Upper lobe of left lung (tissue), 6 donors: ENCODE results near the gene RNF14. TPM values are rescaled to one million over a fixed set of nuclear protein-coding genes. Genes with fewer than 3 reads are reported as not detected.

ENCODE experiments used
- ATAC-seq, 2 donors: fragments of 200-7000 bp; cut with Tn5 transposase; one replicate each; pipeline ENCODE4 v1.9.1; 2022; ENCODE audit warnings: mild to moderate bottlenecking in 2 of 2, moderate library complexity in 2 of 2; ENCODE audit not compliant: low FRiP score in 2 of 2
- DNase-seq, 2 donors: peaks; one replicate each; pipeline ENCODE4 v3.0.0-alpha.2; 2019 to 2020
- H3K27ac ChIP-seq, 4 donors: fragments of 200-600 bp; sonication (generic); one replicate each; pipeline ENCODE4 v1.5.1; 2016 to 2019
- H3K27me3 ChIP-seq, 4 donors: fragments of 200-600 bp; sonication (generic); one replicate each; pipeline ENCODE4 v1.5.1; 2017 to 2019
- H3K36me3 ChIP-seq, 4 donors: fragments of 200-600 bp; sonication (generic); one replicate each; pipeline ENCODE4 v1.5.1; 2016 to 2019
- H3K4me1 ChIP-seq, 4 donors: fragments of 200-600 bp; sonication (generic); one replicate each; pipeline ENCODE4 v1.5.1; 2018 to 2019
- H3K4me3 ChIP-seq, 4 donors: fragments of 200-600 bp; sonication (generic); one replicate each; pipeline ENCODE4 v1.5.1; 2017 to 2019; ENCODE audit warnings: mild to moderate bottlenecking in 2 of 4, moderate library complexity in 1 of 4
- H3K9me3 ChIP-seq, 4 donors: fragments of 200-600 bp; sonication (generic); one replicate each; pipeline ENCODE4 v1.5.1; 2018 to 2019
- CTCF ChIP-seq, 6 experiments: fragments of 450-650 bp in 4 of 6; fragments of 200-600 bp in 2 of 6; sonication (generic) in 2 of 6; IDR thresholded peaks; one replicate each; pipeline ENCODE4 v1.5.1; 2016 to 2019; ENCODE audit warnings: antibody characterized with exemption in 6 of 6
- EP300 ChIP-seq, 4 donors: sonication (generic); formaldehyde crosslinking; IDR thresholded peaks; one replicate each; pipeline ENCODE4 v1.5.1; 2017; ENCODE audit warnings: antibody characterized with exemption in 4 of 4, control low read depth in 2 of 4
- POLR2A ChIP-seq, 4 donors: fragments of 450-650 bp; IDR thresholded peaks; one replicate each; pipeline ENCODE4 v1.5.1; 2016 to 2017; ENCODE audit warnings: antibody characterized with exemption in 4 of 4, mild to moderate bottlenecking in 2 of 4
- POLR2AphosphoS5 ChIP-seq, 2 donors: sonication (generic); formaldehyde crosslinking; IDR thresholded peaks; one replicate each; pipeline ENCODE4 v1.5.1; 2017; ENCODE audit warnings: antibody characterized with exemption in 2 of 2
- WGBS, 2 donors: methylation state at CpG; one replicate each; pipeline ENCODE4 v1.1.5; 2017 to 2018; 5-methylcytosine and 5-hydroxymethylcytosine counted together
- total RNA-seq, 6 donors: library from RNA; depleted of rRNA in 4 of 6; stranded (reverse); fragments of >200 nt in 4 of 6; gene quantifications; one replicate each; pipeline versions ENCODE4 v1.1.0 to v1.2.1, GENCODE V29; 2016 to 2021
- donor health status: DM: no; HTN: no; CAD: no; lungs with moderate emphysema.
- donor health status: DM: no; HTN: yes; CAD: no; lungs with severe emphysema.

Gene RNF14
- total RNA-seq, 6 donors from 2014 or later = 20.3 to 54.6 (median 44.3) TPM

- H3K4me3 ChIP-seq = peak overlapping the region; percentile 22 to 50 (median 39)
- WGBS, 2 donors = 46 to 47% methylated on average over 6 to 15 of the region's 16 CpGs
- peak overlapping the region; percentile 65 to 87 (median 72) for H3K27ac ChIP-seq
- H3K4me1 ChIP-seq = peaks cover 29 to 44% (median 38%) of the 10 kb centered on the region in 4 donors
- TF ChIP-seq CTCF (IDR thresholded peaks at IDR 0.05) = no peak
- no peak for TF ChIP-seq POLR2AphosphoS5 (IDR thresholded peaks at IDR 0.05)
- no peak for TF ChIP-seq POLR2A (IDR thresholded peaks at IDR 0.05)
- no peak for TF ChIP-seq EP300 (IDR thresholded peaks at IDR 0.05)
- peaks cover 0 to 3% (median 0%) of the 10 kb centered on the region in 4 donors for H3K36me3 ChIP-seq
- DNase-seq (peak; percentile 33 to 41), ATAC-seq (no peak)
- no peaks in the 10 kb centered on the region for H3K9me3 ChIP-seq
- H3K27me3 ChIP-seq = no peaks in the 10 kb centered on the region
Measured at GRCh38 chr5:141957367-141957996, 11.4 kb upstream of the RNF14 start.

- ATAC-seq = peak; percentile 21 to 32
Measured at GRCh38 chr5:141958113-141958512, 10.8 kb upstream of the RNF14 start, which contains the start of gene PCDH12. Gene PCDH12 (minus strand): TSS chr5:141958202. CDS start chr5:141957851, 351 bp downstream.

GRCh38 chr5:141958546-141959172 lies 10.2 kb upstream of the RNF14 start:
- TF ChIP-seq POLR2A (IDR thresholded peaks at IDR 0.05) (no peak), POLR2AphosphoS5 (IDR thresholded peaks at IDR 0.05) (peak in 1 of 2 donors; percentile 7), CTCF (IDR thresholded peaks at IDR 0.05) (no peak)
- no peaks in the 10 kb centered on the region for H3K9me3 ChIP-seq
- ATAC-seq (peak; percentile 37 to 77), DNase-seq (peak in 1 of 2 donors; percentile 51)
- H3K36me3 ChIP-seq = peaks cover 0 to 3% (median 0%) of the 10 kb centered on the region in 4 donors
- no peaks in the 10 kb centered on the region for H3K27me3 ChIP-seq
- peak overlapping the region in 2 of 4 donors; percentile 35 to 50 for H3K4me3 ChIP-seq
- peak overlapping the region; percentile 65 to 87 (median 72) for H3K27ac ChIP-seq
- 42 to 52% methylated on average over 7 to 8 of the region's 8 CpGs for WGBS, 2 donors
- H3K4me1 ChIP-seq = peaks cover 29 to 44% (median 38%) of the 10 kb centered on the region in 4 donors

More at GRCh38 chr5:141958113-141958512, 10.8 kb upstream of the RNF14 start, which contains the start of gene PCDH12:
- no peaks in the 10 kb centered on the region for H3K9me3 ChIP-seq
- H3K27me3 ChIP-seq = no peaks in the 10 kb centered on the region
- H3K4me3 ChIP-seq = peak within 1 kb of the TSS; percentile 22 to 50 (median 39)
- peaks cover 29 to 44% (median 38%) of the 10 kb centered on the region in 4 donors for H3K4me1 ChIP-seq
- H3K27ac ChIP-seq = peak within 1 kb of the TSS; percentile 65 to 87 (median 72)
- H3K36me3 ChIP-seq = peaks cover 0 to 3% (median 0%) of the 10 kb centered on the region in 4 donors
- WGBS, 2 donors = 14 to 16% methylated on average over 7 of the region's 7 CpGs
- DNase-seq = peak; percentile 30 to 40
- TF ChIP-seq EP300 (IDR thresholded peaks at IDR 0.05) (peak in 1 of 4 donors; percentile 53), CTCF (IDR thresholded peaks at IDR 0.05) (peak in 1 of 6 experiments; percentile 12), POLR2A (IDR thresholded peaks at IDR 0.05) (peak in 2 of 4 donors; percentile 32 to 37), POLR2AphosphoS5 (IDR thresholded peaks at IDR 0.05) (peak; percentile 61 to 74)

GRCh38 chr5:141960018-141960417 lies 8.9 kb upstream of the RNF14 start:
- peaks cover 29 to 44% (median 34%) of the 10 kb centered on the region in 4 donors for H3K4me1 ChIP-seq
- 53 to 54% methylated on average over 10 of the region's 10 CpGs for WGBS, 2 donors
- TF ChIP-seq CTCF (IDR thresholded peaks at IDR 0.05) = peak in 2 of 6 experiments; percentile 14 to 25
- TF ChIP-seq POLR2AphosphoS5 (IDR thresholded peaks at IDR 0.05) = no peak
- H3K36me3 ChIP-seq = peaks cover 0 to 1% (median 0%) of the 10 kb centered on the region in 4 donors
- DNase-seq = no peak
- H3K27ac ChIP-seq = peak overlapping the region; percentile 45 to 79 (median 60)
- no peaks in the 10 kb centered on the region for H3K27me3 ChIP-seq
- no peak for ATAC-seq
- H3K9me3 ChIP-seq = no peaks in the 10 kb centered on the region
- H3K4me3 ChIP-seq = no peak overlapping the region
